H1 (cell line): ENCODE data around the gene ADGRV1.

Experiments used
- CTCF ChIP-seq, 3 experiments: IDR thresholded peaks; 1 replicate in 2 of 3; 2 replicates in 1 of 3; pipeline versions ENCODE4 v1.5.1 to v1.6.1; 2011; ENCODE audit warnings: low read length in 3 of 3, mild to moderate bottlenecking in 3 of 3, inconsistent platforms in 2 of 3, low read depth in 1 of 3, moderate library complexity in 1 of 3; ENCODE audit not compliant: insufficient read depth in 1 of 3; ENCODE audit errors: control extremely low read depth in 1 of 3
- JUND ChIP-seq: IDR thresholded peaks from 2 replicates; pipeline ENCODE4 v1.6.1; 2011; ENCODE audit warnings: mild to moderate bottlenecking, improper control_type of control experiment, low read length
- NRF1 ChIP-seq: IDR thresholded peaks from 2 replicates; pipeline ENCODE4 v1.6.1; 2011; ENCODE audit warnings: mild to moderate bottlenecking, low read depth, low read length, improper control_type of control experiment
- POLR2A ChIP-seq, 2 experiments: IDR thresholded peaks; 1 replicate in 1 of 2; 2 replicates in 1 of 2; pipeline ENCODE4 v1.6.1; 2011; ENCODE audit warnings: low read depth in 2 of 2, low read length in 2 of 2, mild to moderate bottlenecking in 2 of 2; ENCODE audit errors: control extremely low read depth in 1 of 2
- POLR2AphosphoS5 ChIP-seq: IDR thresholded peaks from 2 replicates; pipeline ENCODE4 v1.6.1; 2011; ENCODE audit warnings: low read depth, low read length
- RFX5 ChIP-seq: IDR thresholded peaks from 2 replicates; pipeline ENCODE4 v1.6.1; 2011; ENCODE audit warnings: low read depth, low read length, improper control_type of control experiment, borderline replicate concordance
- SP4 ChIP-seq: IDR thresholded peaks from 2 replicates; pipeline ENCODE4 v1.6.1; 2012; ENCODE audit warnings: low read length, inconsistent platforms
- TBP ChIP-seq: IDR thresholded peaks from 2 replicates; pipeline ENCODE4 v1.6.1; 2011; ENCODE audit warnings: low read depth, low read length, improper control_type of control experiment

GRCh38 chr5:91114658-91115057 is 556.1 kb downstream of the ADGRV1 start:
- no peak for TF ChIP-seq JUND
- no peak for TF ChIP-seq TBP
- no peak for TF ChIP-seq POLR2A (IDR thresholded peaks at IDR 0.05; ENCODE audit: control extremely low read depth in 1 of 2, low read depth in 2 of 2, low read length in 2 of 2)
- TF ChIP-seq CTCF (IDR thresholded peaks at IDR 0.05; ENCODE audit: control extremely low read depth in 1 of 3, insufficient read depth in 1 of 3, low read depth in 1 of 3, low read length in 3 of 3) = no peak
- TF ChIP-seq SP4 = no peak
- TF ChIP-seq POLR2AphosphoS5 = no peak
- no peak for TF ChIP-seq NRF1
- no peak for TF ChIP-seq RFX5
